A549 treated with GW870086 at 1 μM for 4 hours (cell line): ENCODE results near the gene POMGNT1. TPM values are rescaled to one million over a fixed set of nuclear protein-coding genes. Genes with fewer than 3 reads are reported as not detected.

Source experiments
- total RNA-seq: library from RNA; stranded (reverse); fragments of 200-300 nt; extraction: Qiagen RNA extraction; gene quantifications from 5 replicates; pipeline ENCODE4 v1.2.3, GENCODE V29; 2022; ENCODE audit warnings: low read depth

POMGNT1 gene
- 34.3 to 49.7 TPM (median 48.4 TPM) in 5 replicates for total RNA-seq

DNA sequence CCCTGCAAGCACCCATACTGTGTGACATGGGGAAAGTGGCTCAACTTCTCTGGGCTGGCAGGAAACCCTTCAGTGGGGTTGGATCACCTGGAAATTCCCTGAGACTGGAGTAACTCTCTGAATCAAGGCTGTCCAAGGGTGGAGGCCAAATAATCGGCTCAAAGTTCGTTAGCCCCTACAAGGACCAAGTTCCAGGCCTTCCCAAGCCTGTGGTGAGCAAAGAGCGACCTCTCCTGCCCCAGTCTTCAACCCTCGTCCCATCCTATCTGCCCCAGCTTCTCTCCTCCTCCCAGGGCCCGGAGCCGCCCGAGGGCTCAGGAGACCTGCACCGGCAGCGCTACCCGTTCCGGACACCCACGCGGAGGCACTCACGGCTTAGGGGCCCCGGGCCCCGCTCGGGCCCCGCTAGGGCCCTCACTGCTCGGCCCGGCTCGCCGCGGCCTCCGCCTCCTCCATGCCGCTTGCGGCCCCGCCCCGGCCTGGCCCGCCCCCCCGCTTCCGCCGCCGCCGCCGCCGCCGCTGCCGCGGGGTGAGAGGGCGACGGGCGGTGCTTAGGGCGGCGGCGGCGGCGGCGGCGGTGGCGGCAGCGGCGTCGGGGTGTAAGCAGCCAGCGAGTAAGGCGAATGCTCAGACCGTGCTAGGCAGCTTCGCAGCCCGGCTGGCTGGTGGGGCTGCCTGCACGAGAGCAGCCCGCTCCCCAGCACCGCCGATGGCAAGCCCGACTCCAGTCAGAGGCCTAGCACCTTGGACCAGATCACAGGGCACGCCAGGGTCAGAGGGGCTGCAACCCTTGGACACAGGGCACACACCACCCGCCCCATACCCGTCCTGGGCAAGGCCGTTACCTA lies at the start of gene POMGNT1:
TSS of gene POMGNT1 (minus strand) at position 471 of the 848 bp plus-strand sequence. CDS start 613 bp downstream, outside the sequence.

GRCh38 chr1:46247436-46248121 lies 49.3 kb upstream of the POMGNT1 start, which contains the start of gene RAD54L:
Gene RAD54L (plus strand): TSS chr1:46247763. CDS start chr1:46248406, 643 bp downstream.

DNA sequence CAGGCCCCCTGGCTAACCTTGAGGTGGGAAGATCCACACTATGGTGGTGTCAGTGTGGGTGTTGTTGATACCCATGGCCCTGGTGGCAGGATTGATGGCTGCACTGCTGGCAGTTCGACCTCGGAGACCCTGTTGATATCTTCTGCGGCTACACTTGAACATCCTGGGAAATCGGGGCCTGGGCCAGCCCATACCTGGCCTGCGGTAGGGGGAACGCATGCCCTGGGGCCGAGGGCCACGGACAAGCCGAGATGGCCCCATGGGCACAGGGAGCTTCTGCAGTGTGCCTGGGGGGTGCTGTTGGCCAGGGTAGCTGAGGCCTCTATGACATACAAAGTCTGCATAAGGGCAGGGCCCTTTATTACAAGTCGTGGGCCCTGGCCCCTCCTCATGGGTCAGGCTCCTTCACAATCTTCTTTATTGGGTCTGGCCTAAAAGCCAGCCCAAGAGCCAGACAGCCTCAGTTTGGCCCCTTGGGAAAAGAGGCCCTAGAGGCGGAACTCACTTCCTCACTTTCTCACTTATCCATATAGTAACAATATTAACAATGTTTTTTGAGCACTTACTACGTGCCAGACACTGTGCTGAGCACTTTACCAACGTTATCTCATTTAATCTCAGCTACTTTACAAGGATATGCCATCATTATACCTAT lies 21.9 kb downstream of the POMGNT1 start, which contains the start of gene P3R3URF:
TSS of gene P3R3URF (minus strand) at position 278 of the 655 bp plus-strand sequence. CDS start at position 261, 17 bp downstream.

DNA sequence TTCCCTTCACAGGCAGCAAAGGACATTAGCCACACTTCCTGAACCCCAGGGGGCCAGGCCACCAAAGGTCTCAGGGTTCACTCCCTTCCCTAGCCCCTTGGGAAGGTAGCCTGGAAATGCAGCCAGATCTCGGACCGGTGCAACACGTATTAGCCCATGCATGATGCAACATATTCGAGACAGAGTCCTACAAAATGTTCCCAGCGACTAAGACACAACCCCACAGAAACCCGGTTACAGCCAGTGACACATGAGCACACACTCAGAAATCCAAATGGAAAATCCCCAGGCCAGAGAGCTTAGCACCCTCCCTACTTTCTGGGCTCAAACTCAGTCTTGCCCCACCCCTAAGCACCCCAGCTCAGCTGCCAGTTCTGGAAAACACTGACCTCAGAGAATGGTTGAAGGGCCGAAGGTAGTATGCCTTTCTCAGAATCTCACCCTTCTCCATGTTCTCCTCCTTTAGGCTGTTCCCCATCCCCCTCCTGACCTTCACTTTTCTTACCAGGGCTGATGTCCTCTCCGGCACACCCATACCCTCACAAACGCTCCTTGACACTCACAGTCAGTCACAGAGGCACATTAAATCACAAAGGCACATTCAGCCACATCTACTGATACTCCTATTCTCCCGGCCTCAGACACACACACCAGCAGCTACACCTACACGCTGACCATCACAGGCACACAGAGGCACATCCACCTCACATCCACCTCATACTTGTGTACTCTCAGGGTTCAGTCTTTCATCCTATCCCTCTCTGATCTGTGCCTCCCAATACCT lies 23.6 kb downstream of the POMGNT1 start, which contains the start of gene TSPAN1:
TSS of gene TSPAN1 (plus strand) at position 640 of the 784 bp plus-strand sequence. CDS start 6,021 bp downstream, outside the sequence.

Other genes with a start within 250 kb of the POMGNT1 start
- 1.0 to 1.3 TPM (median 1.1 TPM) in 5 replicates for gene PIK3R3, start 65.8 kb downstream of the POMGNT1 start, total RNA-seq
- gene TSPAN1, start 23.3 kb downstream of the POMGNT1 start, total RNA-seq, result 1.8 to 4.9 TPM (median 2.2 TPM) in 5 replicates
- gene P3R3URF, start 21.9 kb downstream of the POMGNT1 start, total RNA-seq, result not detected in 5 replicates
- gene LURAP1, start 4.9 kb upstream of the POMGNT1 start, total RNA-seq, result not detected in 5 replicates
- 9.5 to 12.4 TPM (median 10.4 TPM) in 5 replicates for gene RAD54L, start 49.3 kb upstream of the POMGNT1 start, total RNA-seq
- gene LRRC41, start 105.2 kb upstream of the POMGNT1 start, total RNA-seq, result 36.0 to 44.4 TPM (median 42.6 TPM) in 5 replicates
- gene UQCRH, start 105.3 kb upstream of the POMGNT1 start, total RNA-seq, result 395 to 538 TPM (median 411 TPM) in 5 replicates
- 12.4 to 13.6 TPM (median 12.9 TPM) in 5 replicates for gene NSUN4, start 142.4 kb upstream of the POMGNT1 start, total RNA-seq
- gene FAAH, start 195.9 kb upstream of the POMGNT1 start, total RNA-seq, result 0.54 to 0.72 TPM (median 0.56 TPM) in 5 replicates